ENCODE data around the gene VKORC1L1. TPM values are rescaled to one million over a fixed set of nuclear protein-coding genes. Genes with fewer than 3 reads are reported as not detected.
A peak's percentile ranks its signal among the peaks of the same experiment; 100 is the strongest.
"Not testable (repeated sequence)": the region's sequence is repeated elsewhere in the genome, so short reads cannot be mapped to it uniquely, and the experiment has no call there.

VKORC1L1 gene
- 1 to 10 TPM; 2.9 to 4.6 (median 3.8) TPM for polyA plus RNA-seq

GRCh38 chr7:65872776-65873581 is at the start of gene VKORC1L1:
VKORC1L1 (plus strand) TSS chr7:65873074; CDS start chr7:65873372, 298 bp downstream.
- H3K4me3 Mint-ChIP-seq: peak within 1 kb of the TSS; percentile 84 to 90 (median 86)
- peaks cover 6 to 11% of the 10 kb centered on the region in 2 donors for H3K4me1 Mint-ChIP-seq
- peak within 1 kb of the TSS; percentile 70 to 89 (median 83) for H3K27ac Mint-ChIP-seq
- H3K36me3 Mint-ChIP-seq: no peaks in the 10 kb centered on the region
- H3K9me3 Mint-ChIP-seq: no peaks in the 10 kb centered on the region
- DNase-seq: peak; percentile 92 to 96 (median 94)
- peaks cover 2 to 12% (median 5%) of the 10 kb centered on the region in 3 donors for H3K27me3 Mint-ChIP-seq (ENCODE audit: low read depth in 3 of 3)

GRCh38 chr7:65827366-65827765 is 45.5 kb upstream of the VKORC1L1 start:
- Mint-ChIP-seq H3K27ac (no peak overlapping the region), H3K4me1 (no peaks in the 10 kb centered on the region), H3K27me3 (ENCODE audit: low read depth in 3 of 3) (peaks cover 0 to 5% (median under 1%) of the 10 kb centered on the region in 3 donors), H3K9me3 (peaks cover 0 to 2% (median 0%) of the 10 kb centered on the region in 6 donors), H3K36me3 (peaks cover 0 to 14% (median 0%) of the 10 kb centered on the region in 3 donors), H3K4me3 (no peak overlapping the region)
- DNase-seq: no peak

- H3K4me3 Mint-ChIP-seq: no peak overlapping the region
- no peaks in the 10 kb centered on the region for H3K9me3 Mint-ChIP-seq
- no peak for DNase-seq
- peaks cover 0 to 17% (median 0%) of the 10 kb centered on the region in 3 donors for H3K36me3 Mint-ChIP-seq
- H3K27me3 Mint-ChIP-seq (ENCODE audit: low read depth in 3 of 3): peaks cover 0 to 2% (median 2%) of the 10 kb centered on the region in 3 donors
- no peak overlapping the region for H3K27ac Mint-ChIP-seq
- H3K4me1 Mint-ChIP-seq: peaks cover 0 to 6% of the 10 kb centered on the region in 2 donors
Observed at GRCh38 chr7:65832281-65832680, 40.6 kb upstream of the VKORC1L1 start.

GRCh38 chr7:65836684-65837083 is 36.2 kb upstream of the VKORC1L1 start:
- DNase-seq; H3K27ac Mint-ChIP-seq; H3K4me1 Mint-ChIP-seq; H3K36me3 Mint-ChIP-seq; H3K4me3 Mint-ChIP-seq; H3K27me3 Mint-ChIP-seq (ENCODE audit: low read depth in 3 of 3); H3K9me3 Mint-ChIP-seq: not testable (repeated sequence)

GRCh38 chr7:65837541-65837956 is 35.3 kb upstream of the VKORC1L1 start:
- not testable (repeated sequence) for H3K9me3 Mint-ChIP-seq; H3K4me1 Mint-ChIP-seq; H3K27ac Mint-ChIP-seq; DNase-seq; H3K36me3 Mint-ChIP-seq; H3K27me3 Mint-ChIP-seq (ENCODE audit: low read depth in 3 of 3); H3K4me3 Mint-ChIP-seq

GRCh38 chr7:65839846-65840245 is 33.0 kb upstream of the VKORC1L1 start:
- H3K4me3 Mint-ChIP-seq: no peak overlapping the region
- H3K27me3 Mint-ChIP-seq (ENCODE audit: low read depth in 3 of 3): peaks cover 2 to 7% (median 4%) of the 10 kb centered on the region in 3 donors
- H3K27ac Mint-ChIP-seq: no peak overlapping the region
- DNase-seq: no peak
- H3K36me3 Mint-ChIP-seq: no peaks in the 10 kb centered on the region
- H3K4me1 Mint-ChIP-seq: peaks cover 0 to 6% of the 10 kb centered on the region in 2 donors
- no peaks in the 10 kb centered on the region for H3K9me3 Mint-ChIP-seq

- no peak overlapping the region for H3K4me3 Mint-ChIP-seq
- no peaks in the 10 kb centered on the region for H3K36me3 Mint-ChIP-seq
- peaks cover 2 to 7% (median 4%) of the 10 kb centered on the region in 3 donors for H3K27me3 Mint-ChIP-seq (ENCODE audit: low read depth in 3 of 3)
- no peak for DNase-seq
- H3K27ac Mint-ChIP-seq: peak overlapping the region in 2 of 6 donors; percentile 27 to 34
- no peaks in the 10 kb centered on the region for H3K9me3 Mint-ChIP-seq
- peaks cover 0 to 2% of the 10 kb centered on the region in 2 donors for H3K4me1 Mint-ChIP-seq
Observed at GRCh38 chr7:65840446-65840845, 32.4 kb upstream of the VKORC1L1 start.

- DNase-seq; H3K27me3 Mint-ChIP-seq (ENCODE audit: low read depth in 3 of 3); H3K27ac Mint-ChIP-seq; H3K4me1 Mint-ChIP-seq; H3K4me3 Mint-ChIP-seq; H3K9me3 Mint-ChIP-seq; H3K36me3 Mint-ChIP-seq: not testable (repeated sequence)
Observed at GRCh38 chr7:65843616-65844015, 29.3 kb upstream of the VKORC1L1 start.

GRCh38 chr7:65846008-65846570 is 26.8 kb upstream of the VKORC1L1 start:
- Mint-ChIP-seq H3K4me3 (no peak overlapping the region), H3K36me3 (no peaks in the 10 kb centered on the region), H3K9me3 (no peaks in the 10 kb centered on the region), H3K4me1 (no peaks in the 10 kb centered on the region), H3K27ac (peak overlapping the region in 1 of 6 donors; percentile 78), H3K27me3 (ENCODE audit: low read depth in 3 of 3) (peaks cover 0 to 5% (median 1%) of the 10 kb centered on the region in 3 donors)
- no peak for DNase-seq

- not testable (repeated sequence) for H3K9me3 Mint-ChIP-seq; H3K4me1 Mint-ChIP-seq; H3K27ac Mint-ChIP-seq; H3K27me3 Mint-ChIP-seq (ENCODE audit: low read depth in 3 of 3); DNase-seq; H3K36me3 Mint-ChIP-seq; H3K4me3 Mint-ChIP-seq
Observed at GRCh38 chr7:65853426-65853825, 19.4 kb upstream of the VKORC1L1 start.

- H3K27me3 Mint-ChIP-seq (ENCODE audit: low read depth in 3 of 3); DNase-seq; H3K36me3 Mint-ChIP-seq; H3K4me1 Mint-ChIP-seq; H3K9me3 Mint-ChIP-seq; H3K4me3 Mint-ChIP-seq; H3K27ac Mint-ChIP-seq: not testable (repeated sequence)
Observed at GRCh38 chr7:65853892-65854291, 19.0 kb upstream of the VKORC1L1 start.

GRCh38 chr7:65857321-65857894 is 15.5 kb upstream of the VKORC1L1 start:
- not testable (repeated sequence) for H3K4me3 Mint-ChIP-seq; H3K9me3 Mint-ChIP-seq; H3K27me3 Mint-ChIP-seq (ENCODE audit: low read depth in 3 of 3); H3K36me3 Mint-ChIP-seq; H3K27ac Mint-ChIP-seq; H3K4me1 Mint-ChIP-seq; DNase-seq

GRCh38 chr7:65858660-65859059 is 14.2 kb upstream of the VKORC1L1 start:
- H3K27ac Mint-ChIP-seq; H3K4me3 Mint-ChIP-seq; H3K4me1 Mint-ChIP-seq; H3K9me3 Mint-ChIP-seq; DNase-seq; H3K36me3 Mint-ChIP-seq; H3K27me3 Mint-ChIP-seq (ENCODE audit: low read depth in 3 of 3): not testable (repeated sequence)

- not testable (repeated sequence) for H3K27me3 Mint-ChIP-seq (ENCODE audit: low read depth in 3 of 3); H3K27ac Mint-ChIP-seq; DNase-seq; H3K4me3 Mint-ChIP-seq; H3K4me1 Mint-ChIP-seq; H3K9me3 Mint-ChIP-seq; H3K36me3 Mint-ChIP-seq
Observed at GRCh38 chr7:65866244-65866643, 6.6 kb upstream of the VKORC1L1 start.
